Measurements from ENCODE around the gene SELENOT.

GRCh38 chr3:150612494-150612893, 9.4 kb downstream of the SELENOT start:
- TF ChIP-seq CTCF (IDR thresholded peaks at IDR 0.05) = no peak
- no peak for TF ChIP-seq EZH2 (IDR thresholded peaks at IDR 0.05; ENCODE audit: borderline replicate concordance, insufficient read depth, low read depth, low read length, poor library complexity, severe bottlenecking)
